Measurements from ENCODE around the gene BPIFB2. TPM values are rescaled to one million over a fixed set of nuclear protein-coding genes. Genes with fewer than 3 reads are reported as not detected.

BPIFB2 gene
- total RNA-seq, 1 donor from 2014 or later = not detected

DNA sequence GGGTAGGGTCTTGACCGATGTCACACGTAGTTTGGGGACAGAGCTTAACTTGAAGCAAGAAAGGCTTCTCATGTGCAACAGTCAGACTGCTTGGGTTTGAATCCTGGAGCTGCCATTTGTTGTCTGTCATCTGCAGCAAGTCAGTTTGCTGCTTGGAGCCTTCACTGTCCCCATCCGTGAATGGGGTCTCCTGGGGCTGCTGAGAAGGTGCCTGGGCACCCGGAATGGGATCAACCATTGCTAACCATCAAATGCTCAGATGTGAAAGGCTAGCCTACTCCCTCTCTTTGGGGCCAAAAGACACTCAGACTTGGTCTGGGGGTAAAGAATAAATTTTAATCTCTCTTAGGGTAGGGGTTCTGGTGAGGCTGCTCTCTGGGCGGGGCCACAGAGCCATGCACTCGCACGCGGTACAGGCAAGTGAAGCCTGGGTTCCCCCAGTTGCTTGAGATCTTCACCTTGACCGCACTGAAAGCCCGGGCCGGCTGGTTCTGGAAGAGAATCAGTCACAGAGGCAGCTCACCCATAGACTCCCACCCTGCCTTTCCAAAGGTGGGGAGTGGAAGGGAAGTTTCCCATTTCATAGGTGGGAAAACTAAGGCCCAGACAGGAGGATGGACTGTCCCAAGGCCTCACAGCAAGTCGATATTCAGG is 23.9 kb upstream of the BPIFB2 start:
- no peak overlapping the region for H3K4me3 Mint-ChIP-seq
- TF ChIP-seq, protein P1, sequence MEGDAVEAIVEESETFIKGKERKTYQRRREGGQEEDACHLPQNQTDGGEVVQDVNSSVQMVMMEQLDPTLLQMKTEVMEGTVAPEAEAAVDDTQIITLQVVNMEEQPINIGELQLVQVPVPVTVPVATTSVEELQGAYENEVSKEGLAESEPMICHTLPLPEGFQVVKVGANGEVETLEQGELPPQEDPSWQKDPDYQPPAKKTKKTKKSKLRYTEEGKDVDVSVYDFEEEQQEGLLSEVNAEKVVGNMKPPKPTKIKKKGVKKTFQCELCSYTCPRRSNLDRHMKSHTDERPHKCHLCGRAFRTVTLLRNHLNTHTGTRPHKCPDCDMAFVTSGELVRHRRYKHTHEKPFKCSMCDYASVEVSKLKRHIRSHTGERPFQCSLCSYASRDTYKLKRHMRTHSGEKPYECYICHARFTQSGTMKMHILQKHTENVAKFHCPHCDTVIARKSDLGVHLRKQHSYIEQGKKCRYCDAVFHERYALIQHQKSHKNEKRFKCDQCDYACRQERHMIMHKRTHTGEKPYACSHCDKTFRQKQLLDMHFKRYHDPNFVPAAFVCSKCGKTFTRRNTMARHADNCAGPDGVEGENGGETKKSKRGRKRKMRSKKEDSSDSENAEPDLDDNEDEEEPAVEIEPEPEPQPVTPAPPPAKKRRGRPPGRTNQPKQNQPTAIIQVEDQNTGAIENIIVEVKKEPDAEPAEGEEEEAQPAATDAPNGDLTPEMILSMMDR (conservative IDR thresholded peaks at IDR 0.05) = no peak
- H3K36me3 Mint-ChIP-seq (ENCODE audit: low read depth) = no peaks in the 10 kb centered on the region
- no peak for DNase-seq (ENCODE audit: low read depth, low spot score)
- peaks cover 51% of the 10 kb centered on the region for H3K4me1 Mint-ChIP-seq
- H3K27me3 Mint-ChIP-seq (ENCODE audit: low read depth) = no peaks in the 10 kb centered on the region
- no peak overlapping the region for H3K27ac Mint-ChIP-seq (ENCODE audit: unreplicated experiment)
- H3K9me3 Mint-ChIP-seq = no peaks in the 10 kb centered on the region

DNA sequence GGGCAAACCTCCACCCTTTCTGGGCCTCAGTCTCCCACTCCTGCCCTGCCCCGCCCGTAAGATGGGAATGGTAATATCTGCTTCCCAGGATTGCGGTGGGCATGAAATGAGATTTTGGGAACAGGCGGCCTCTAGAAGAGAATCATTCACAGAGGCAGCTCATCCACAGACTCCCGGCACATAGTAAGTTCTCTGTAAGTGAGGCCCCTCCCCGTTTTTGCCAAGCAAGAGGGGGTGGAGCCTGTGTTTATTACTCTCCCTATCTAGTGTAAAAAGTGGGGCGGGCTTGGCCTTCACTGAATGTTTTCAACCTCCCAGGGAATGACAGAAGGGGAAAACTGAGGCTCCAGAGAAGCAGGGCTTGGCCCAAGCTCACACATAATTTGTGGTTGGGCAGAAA is 23.3 kb upstream of the BPIFB2 start:
- Mint-ChIP-seq H3K9me3 (no peaks in the 10 kb centered on the region), H3K27me3 (ENCODE audit: low read depth) (no peaks in the 10 kb centered on the region), H3K27ac (ENCODE audit: unreplicated experiment) (no peak overlapping the region), H3K4me3 (no peak overlapping the region), H3K36me3 (ENCODE audit: low read depth) (no peaks in the 10 kb centered on the region), H3K4me1 (peaks cover 50% of the 10 kb centered on the region)
- TF ChIP-seq, protein P1 (conservative IDR thresholded peaks at IDR 0.05) = no peak
- no peak for DNase-seq (ENCODE audit: low read depth, low spot score)

DNA sequence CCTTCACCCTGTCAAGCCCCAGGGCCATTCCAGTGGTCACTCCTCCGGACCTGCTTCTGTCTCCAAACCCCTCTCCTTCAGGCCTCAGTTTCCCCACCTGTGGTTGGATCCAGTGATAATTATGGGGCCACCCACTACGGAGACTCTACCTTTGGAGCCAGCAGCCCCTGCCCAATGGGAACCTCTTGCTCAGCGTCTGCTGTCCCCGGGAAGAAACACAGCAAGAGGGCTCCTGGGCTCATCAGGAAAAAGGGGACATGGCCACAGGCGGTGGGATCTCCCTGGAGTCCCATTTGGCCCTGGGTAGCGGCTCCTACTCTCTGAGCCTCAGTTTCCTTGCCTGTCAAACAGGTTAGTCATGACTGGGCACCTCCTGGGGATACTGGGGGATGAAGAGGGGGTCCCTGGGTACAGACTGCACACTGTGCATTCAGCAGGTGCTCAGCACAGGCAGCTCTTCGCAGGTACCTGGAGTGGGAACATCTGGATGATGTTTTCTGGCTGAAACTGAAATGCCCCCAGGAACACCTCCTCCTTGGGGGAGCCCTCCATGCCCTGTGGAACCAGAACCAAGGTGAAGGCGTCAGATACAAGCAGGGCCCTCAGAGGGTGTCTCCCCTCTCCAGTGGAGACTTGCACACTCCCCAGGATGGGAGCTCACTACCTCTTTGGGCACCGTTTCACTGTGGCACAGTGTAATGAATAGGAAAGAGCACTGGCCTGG is 22.7 kb upstream of the BPIFB2 start:
- Mint-ChIP-seq H3K9me3 (no peaks in the 10 kb centered on the region), H3K36me3 (ENCODE audit: low read depth) (no peaks in the 10 kb centered on the region), H3K27me3 (ENCODE audit: low read depth) (no peaks in the 10 kb centered on the region), H3K4me1 (peaks cover 44% of the 10 kb centered on the region), H3K4me3 (no peak overlapping the region), H3K27ac (ENCODE audit: unreplicated experiment) (no peak overlapping the region)
- TF ChIP-seq, protein P1 (conservative IDR thresholded peaks at IDR 0.05) = no peak
- DNase-seq (ENCODE audit: low read depth, low spot score) = no peak

DNA sequence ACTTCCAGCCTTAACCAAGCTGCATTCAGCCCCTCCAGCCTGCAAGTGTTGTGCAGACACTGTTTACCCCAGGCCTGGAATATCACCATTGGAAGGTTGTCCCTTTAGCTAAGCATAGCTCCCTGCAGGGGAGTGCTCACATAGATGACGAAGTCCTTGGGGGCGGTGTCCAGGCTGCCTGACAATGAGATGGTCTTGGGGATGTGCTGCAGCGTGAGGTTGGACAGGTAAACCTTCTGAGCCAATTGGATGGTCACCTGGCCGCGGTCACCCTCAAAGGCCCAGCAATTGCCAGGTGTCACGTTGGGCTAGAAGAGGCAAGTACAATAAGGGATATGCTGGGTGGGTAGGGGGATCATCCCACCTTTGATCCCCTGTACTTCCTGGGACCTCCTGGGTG is 21.9 kb upstream of the BPIFB2 start:
- H3K9me3 Mint-ChIP-seq = no peaks in the 10 kb centered on the region
- no peaks in the 10 kb centered on the region for H3K27me3 Mint-ChIP-seq (ENCODE audit: low read depth)
- H3K4me3 Mint-ChIP-seq = no peak overlapping the region
- TF ChIP-seq, protein P1 (conservative IDR thresholded peaks at IDR 0.05) = no peak
- no peaks in the 10 kb centered on the region for H3K36me3 Mint-ChIP-seq (ENCODE audit: low read depth)
- no peak for DNase-seq (ENCODE audit: low read depth, low spot score)
- H3K4me1 Mint-ChIP-seq = peaks cover 37% of the 10 kb centered on the region
- no peak overlapping the region for H3K27ac Mint-ChIP-seq (ENCODE audit: unreplicated experiment)

DNA sequence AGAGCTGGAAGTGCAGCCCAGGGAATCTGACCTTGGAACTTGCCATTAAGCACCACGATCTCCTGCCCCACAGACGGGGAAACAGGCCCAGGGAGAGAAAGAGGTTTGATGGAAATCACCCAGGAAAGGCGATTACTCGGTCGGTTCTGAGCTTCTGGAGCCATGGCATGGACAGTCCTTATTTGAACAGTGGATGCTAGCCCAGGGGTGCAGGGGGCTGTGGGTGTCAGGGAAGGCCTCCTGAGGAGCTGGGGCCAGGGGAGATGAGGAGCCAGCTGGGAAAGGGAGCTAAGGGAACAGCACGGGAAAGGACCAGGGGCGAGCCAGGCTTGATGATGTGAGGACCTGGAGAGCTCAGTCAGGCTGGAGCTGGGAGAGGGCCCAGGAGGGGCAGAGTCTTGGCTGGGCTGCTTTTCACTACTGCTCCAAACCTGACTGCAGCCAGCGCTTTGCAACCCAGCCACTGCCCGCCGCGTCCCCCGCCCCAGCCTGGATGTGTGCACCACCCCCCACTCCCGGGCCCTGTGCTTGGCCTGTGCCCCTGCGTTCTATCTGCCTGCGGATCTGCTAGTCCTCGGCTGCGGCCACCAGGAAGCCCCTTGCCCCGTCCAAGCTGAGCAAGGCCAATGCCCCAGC is 21.1 kb upstream of the BPIFB2 start:
- TF ChIP-seq, protein P1 (conservative IDR thresholded peaks at IDR 0.05) = no peak
- DNase-seq (ENCODE audit: low read depth, low spot score) = no peak
- Mint-ChIP-seq H3K36me3 (ENCODE audit: low read depth) (no peaks in the 10 kb centered on the region), H3K9me3 (no peaks in the 10 kb centered on the region), H3K27me3 (ENCODE audit: low read depth) (no peaks in the 10 kb centered on the region), H3K27ac (ENCODE audit: unreplicated experiment) (no peak overlapping the region), H3K4me1 (peaks cover 28% of the 10 kb centered on the region), H3K4me3 (no peak overlapping the region)

All from neural crest cell (in vitro differentiated cells).